NCI-H187 treated with DMSO at 0.1 percent for 48 hours (cell line): ENCODE data around the gene IL4.

Experiments
- DNase-seq: peaks from one replicate; lab custom pipeline; 2025; lab: John Stamatoyannopoulos, UW

IL4 gene

GRCh38 chr5:132658381-132659302 is 15.1 kb upstream of the IL4 start:
- no peak for DNase-seq

- DNase-seq, result no peak
Observed at GRCh38 chr5:132659598-132660493, 13.9 kb upstream of the IL4 start.

- DNase-seq, result no peak
Observed at GRCh38 chr5:132661231-132662003, 12.4 kb upstream of the IL4 start.

- no peak for DNase-seq
Observed at GRCh38 chr5:132662004-132662401, 11.8 kb upstream of the IL4 start.

GRCh38 chr5:132662925-132663770 is 10.6 kb upstream of the IL4 start:
- DNase-seq, result no peak

- DNase-seq, result no peak
Observed at GRCh38 chr5:132663771-132664695, 9.8 kb upstream of the IL4 start.

GRCh38 chr5:132664696-132665209 is 9.0 kb upstream of the IL4 start:
- no peak for DNase-seq

- DNase-seq, result no peak
Observed at GRCh38 chr5:132665574-132666080, 8.2 kb upstream of the IL4 start.

GRCh38 chr5:132666310-132667123 is 7.3 kb upstream of the IL4 start:
- DNase-seq, result no peak

GRCh38 chr5:132667309-132667708 is 6.5 kb upstream of the IL4 start:
- DNase-seq, result no peak

- DNase-seq, result no peak
Observed at GRCh38 chr5:132667761-132668705, 5.8 kb upstream of the IL4 start.

GRCh38 chr5:132668706-132669454 is 4.9 kb upstream of the IL4 start:
- no peak for DNase-seq

GRCh38 chr5:132669455-132669820 is 4.4 kb upstream of the IL4 start:
- no peak for DNase-seq

- DNase-seq, result no peak
Observed at GRCh38 chr5:132669966-132670882, 3.6 kb upstream of the IL4 start.

GRCh38 chr5:132671000-132671399 is 2.8 kb upstream of the IL4 start:
- DNase-seq, result no peak

GRCh38 chr5:132673488-132673887 is 301 bp upstream of the IL4 start:
- no peak for DNase-seq
